ENCODE data around the gene MEIS1. TPM values are rescaled to one million over a fixed set of nuclear protein-coding genes. Genes with fewer than 3 reads are reported as not detected.

Gene MEIS1
- total RNA-seq, 1 experiment from 2014 or later = 0.66 TPM

GRCh38 chr2:66431846-66432587 lies 2.9 kb upstream of the MEIS1 start:
- Histone ChIP-seq H2AK5ac (ENCODE audit: insufficient read length, low read length) (no peak overlapping the region), H2AFZ (ENCODE audit: low read length) (no peak overlapping the region), H2BK15ac (ENCODE audit: low read depth, low read length) (no peak overlapping the region), H3K56ac (ENCODE audit: insufficient read length, low read depth, low read length) (no peak overlapping the region), H3K27ac (ENCODE audit: insufficient read length, low read depth, low read length) (no peak overlapping the region), H2BK12ac (ENCODE audit: insufficient read length, low read depth, low read length) (no peak overlapping the region), H4K20me1 (ENCODE audit: control insufficient read depth, insufficient read depth, insufficient read length) (no peaks in the 10 kb centered on the region), H3T11ph (ENCODE audit: low read length) (no peak overlapping the region), H3K4me2 (ENCODE audit: insufficient read depth, insufficient read length, low read length) (peak overlapping the region; percentile 80), H3K14ac (ENCODE audit: insufficient read depth, low read length) (no peak overlapping the region; the same call in 1 of the 2 replicates), H3K23ac (ENCODE audit: insufficient read length, low read depth, low read length) (no peak overlapping the region), H3K4me1 (ENCODE audit: insufficient read depth, low read length) (no peaks in the 10 kb centered on the region), H3K79me1 (ENCODE audit: insufficient read depth, low read depth, low read length, poor library complexity, severe bottlenecking) (no peaks in the 10 kb centered on the region), H3K79me2 (ENCODE audit: insufficient read depth, low read length) (no peaks in the 10 kb centered on the region), H4K8ac (replicated peaks; ENCODE audit: insufficient read length, low read depth, low read length) (no peak overlapping the region), H2BK5ac (ENCODE audit: insufficient read length, low read length) (no peak overlapping the region), H4K5ac (ENCODE audit: insufficient read length, low read depth, low read length) (no peak overlapping the region), H3K18ac (ENCODE audit: insufficient read length, low read depth, low read length) (no peak overlapping the region), H4K91ac (ENCODE audit: insufficient read length, low read depth, low read length) (no peak overlapping the region), H3K27me3 (ENCODE audit: insufficient read depth, low read length) (peaks cover 71% of the 10 kb centered on the region), H2BK20ac (ENCODE audit: low read depth, low read length, poor library complexity, severe bottlenecking) (no peak overlapping the region), H3K23me2 (ENCODE audit: insufficient read length, low read depth, low read length, poor library complexity, severe bottlenecking) (peaks cover 30% of the 10 kb centered on the region), H3K9me3 (ENCODE audit: control insufficient read depth, low read depth, low read length) (no peaks in the 10 kb centered on the region), H2BK120ac (ENCODE audit: low read depth, low read length, poor library complexity, severe bottlenecking) (no peak overlapping the region), H3K4ac (ENCODE audit: low read depth, low read length) (no peak overlapping the region), H3K9ac (ENCODE audit: extremely low read depth, insufficient read length, low read length) (no peak overlapping the region)
- H3K27me3 Mint-ChIP-seq (ENCODE audit: low read depth) = peaks cover 99% of the 10 kb centered on the region
- H3K36me3 Mint-ChIP-seq (ENCODE audit: insufficient read depth in 1 of 3, low read depth in 3 of 3) = no peaks in the 10 kb centered on the region; a peak in 1 of 7 replicates
- no CpG with 5 or more reads among the region's 39 CpGs for WGBS (ENCODE audit: extremely low coverage, insufficient read length, low lambda C conversion rate)
- H3K4me1 Mint-ChIP-seq = peaks cover 32 to 52% of the 10 kb centered on the region in 2 experiments
- peak overlapping the region; percentile 22 to 94; a peak in 4 of 5 replicates for H3K4me3 Mint-ChIP-seq
- no peak for TF ChIP-seq CTCF (conservative IDR thresholded peaks at IDR 0.05)
- no peak overlapping the region for H3K27ac Mint-ChIP-seq
- H3K9me3 Mint-ChIP-seq = peaks cover 0 to 5% of the 10 kb centered on the region in 2 experiments; a peak in 3 of 5 replicates
- DNase-seq = no peak

All from H9 (cell line).